Measurements from ENCODE around the gene KHSRP.

DNA sequence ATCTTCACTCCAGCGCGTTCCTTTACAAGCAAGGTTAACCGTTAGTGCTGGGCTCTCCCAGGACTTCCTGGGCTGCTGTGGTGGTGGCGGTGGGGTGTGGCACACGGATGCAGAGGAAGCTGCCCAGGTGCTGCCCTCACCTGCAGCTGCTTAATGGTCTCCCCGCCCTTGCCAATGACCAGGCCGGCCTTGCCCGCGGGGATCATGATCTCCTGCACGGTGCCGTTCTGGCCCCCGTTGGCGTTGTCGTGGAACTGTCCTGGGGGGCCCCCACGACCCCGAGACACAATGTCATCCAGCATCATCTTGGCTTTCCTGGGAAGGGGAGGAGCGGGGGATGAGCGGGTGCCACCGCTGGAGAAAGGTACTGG is 6.1 kb downstream of the KHSRP start:
- TF ChIP-seq, protein P1, sequence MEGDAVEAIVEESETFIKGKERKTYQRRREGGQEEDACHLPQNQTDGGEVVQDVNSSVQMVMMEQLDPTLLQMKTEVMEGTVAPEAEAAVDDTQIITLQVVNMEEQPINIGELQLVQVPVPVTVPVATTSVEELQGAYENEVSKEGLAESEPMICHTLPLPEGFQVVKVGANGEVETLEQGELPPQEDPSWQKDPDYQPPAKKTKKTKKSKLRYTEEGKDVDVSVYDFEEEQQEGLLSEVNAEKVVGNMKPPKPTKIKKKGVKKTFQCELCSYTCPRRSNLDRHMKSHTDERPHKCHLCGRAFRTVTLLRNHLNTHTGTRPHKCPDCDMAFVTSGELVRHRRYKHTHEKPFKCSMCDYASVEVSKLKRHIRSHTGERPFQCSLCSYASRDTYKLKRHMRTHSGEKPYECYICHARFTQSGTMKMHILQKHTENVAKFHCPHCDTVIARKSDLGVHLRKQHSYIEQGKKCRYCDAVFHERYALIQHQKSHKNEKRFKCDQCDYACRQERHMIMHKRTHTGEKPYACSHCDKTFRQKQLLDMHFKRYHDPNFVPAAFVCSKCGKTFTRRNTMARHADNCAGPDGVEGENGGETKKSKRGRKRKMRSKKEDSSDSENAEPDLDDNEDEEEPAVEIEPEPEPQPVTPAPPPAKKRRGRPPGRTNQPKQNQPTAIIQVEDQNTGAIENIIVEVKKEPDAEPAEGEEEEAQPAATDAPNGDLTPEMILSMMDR (conservative IDR thresholded peaks at IDR 0.05; ENCODE audit: low read depth, low read length), result no peak
- TF ChIP-seq POLR2A (IDR thresholded peaks at IDR 0.05; ENCODE audit: low read depth, low read length), result no peak
- no peak for TF ChIP-seq FOS (IDR thresholded peaks at IDR 0.05; ENCODE audit: low read depth, low read length)

Measured in IMR-90 (cell line).